ENCODE measurements around the gene ATP4B. TPM values are rescaled to one million over a fixed set of nuclear protein-coding genes. Genes with fewer than 3 reads are reported as not detected.

Gene ATP4B
- total RNA-seq, 1 donor from 2014 or later, result not detected

DNA sequence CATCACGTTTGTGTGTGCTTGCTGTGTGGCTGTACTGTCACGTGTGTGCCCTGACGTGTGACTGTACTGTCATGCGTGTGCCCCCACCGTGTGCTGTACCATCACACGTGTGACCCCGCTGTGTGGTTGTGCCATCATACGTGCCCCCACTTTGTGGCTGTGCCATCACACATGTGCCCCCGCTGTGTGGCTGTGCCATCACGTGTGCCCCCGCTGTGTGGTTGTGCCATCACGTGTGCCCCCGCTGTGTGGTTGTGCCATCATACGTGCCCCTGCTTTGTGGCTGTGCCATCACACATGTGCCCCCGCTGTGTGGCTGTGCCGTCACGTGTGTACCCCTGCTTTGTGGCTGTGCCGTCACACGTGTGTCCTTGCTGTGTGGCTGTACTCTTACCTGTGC is 47.7 kb downstream of the ATP4B start:
- no peak overlapping the region for H3K4me3 ChIP-seq (ENCODE audit: low read depth, low read length)
- TF ChIP-seq, protein P1, sequence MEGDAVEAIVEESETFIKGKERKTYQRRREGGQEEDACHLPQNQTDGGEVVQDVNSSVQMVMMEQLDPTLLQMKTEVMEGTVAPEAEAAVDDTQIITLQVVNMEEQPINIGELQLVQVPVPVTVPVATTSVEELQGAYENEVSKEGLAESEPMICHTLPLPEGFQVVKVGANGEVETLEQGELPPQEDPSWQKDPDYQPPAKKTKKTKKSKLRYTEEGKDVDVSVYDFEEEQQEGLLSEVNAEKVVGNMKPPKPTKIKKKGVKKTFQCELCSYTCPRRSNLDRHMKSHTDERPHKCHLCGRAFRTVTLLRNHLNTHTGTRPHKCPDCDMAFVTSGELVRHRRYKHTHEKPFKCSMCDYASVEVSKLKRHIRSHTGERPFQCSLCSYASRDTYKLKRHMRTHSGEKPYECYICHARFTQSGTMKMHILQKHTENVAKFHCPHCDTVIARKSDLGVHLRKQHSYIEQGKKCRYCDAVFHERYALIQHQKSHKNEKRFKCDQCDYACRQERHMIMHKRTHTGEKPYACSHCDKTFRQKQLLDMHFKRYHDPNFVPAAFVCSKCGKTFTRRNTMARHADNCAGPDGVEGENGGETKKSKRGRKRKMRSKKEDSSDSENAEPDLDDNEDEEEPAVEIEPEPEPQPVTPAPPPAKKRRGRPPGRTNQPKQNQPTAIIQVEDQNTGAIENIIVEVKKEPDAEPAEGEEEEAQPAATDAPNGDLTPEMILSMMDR (conservative IDR thresholded peaks at IDR 0.05; ENCODE audit: low read depth, low read length), result no peak
- no peak for DNase-seq (ENCODE audit: low read depth)

DNA sequence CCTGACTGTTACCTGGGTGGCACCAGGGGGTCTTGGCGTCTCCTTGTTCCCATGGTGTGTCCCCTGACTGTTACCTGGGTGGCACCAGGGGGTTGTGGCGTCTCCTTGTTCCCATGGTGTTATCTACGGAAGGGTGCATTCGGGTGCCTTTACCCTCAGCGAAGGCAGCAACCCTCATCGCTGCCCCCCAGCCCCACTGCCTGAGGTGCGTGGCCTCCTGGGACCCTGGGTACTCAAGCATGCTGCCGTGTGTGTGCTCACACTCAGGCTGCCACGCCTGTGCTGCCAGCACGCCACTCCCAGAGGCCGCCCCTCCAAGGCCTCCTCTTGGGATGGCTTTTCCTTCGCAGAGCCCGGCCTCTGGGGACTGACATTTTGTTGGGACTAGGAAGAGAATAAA is 48.4 kb downstream of the ATP4B start:
- DNase-seq (ENCODE audit: low read depth), result no peak
- no peak overlapping the region for H3K4me3 ChIP-seq (ENCODE audit: low read depth, low read length)
- TF ChIP-seq, protein P1 (conservative IDR thresholded peaks at IDR 0.05; ENCODE audit: low read depth, low read length), result no peak

DNA sequence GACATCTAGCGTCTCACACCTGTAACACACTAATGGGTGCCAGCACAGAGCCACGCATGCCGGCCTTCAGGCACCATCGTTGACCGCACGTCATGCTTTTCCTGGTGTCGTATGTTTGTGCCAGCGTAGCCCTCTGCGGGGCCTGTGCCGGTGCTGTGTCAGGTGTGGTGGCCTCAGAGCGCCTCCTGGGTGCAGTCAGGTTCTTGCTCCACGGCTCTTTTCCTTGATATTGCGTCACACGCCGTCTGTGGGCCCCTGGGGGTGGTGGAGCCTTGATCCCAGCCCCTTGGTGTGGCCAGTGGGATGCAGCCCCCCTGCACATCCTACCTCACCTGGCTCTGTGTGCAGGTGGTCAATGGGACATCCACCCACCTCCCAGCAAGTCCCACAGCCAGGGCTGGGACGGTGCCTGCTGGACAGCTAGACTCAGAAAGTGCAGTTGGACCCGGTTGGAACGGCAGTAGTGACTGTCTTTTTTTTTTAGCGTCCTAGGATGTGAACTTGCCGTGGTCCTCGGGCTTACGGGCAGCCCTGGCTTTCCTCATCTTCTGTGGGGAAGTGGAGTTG is 48.9 kb downstream of the ATP4B start:
- no peak overlapping the region for H3K4me3 ChIP-seq (ENCODE audit: low read depth, low read length)
- TF ChIP-seq, protein P1 (conservative IDR thresholded peaks at IDR 0.05; ENCODE audit: low read depth, low read length), result no peak
- no peak for DNase-seq (ENCODE audit: low read depth)

DNA sequence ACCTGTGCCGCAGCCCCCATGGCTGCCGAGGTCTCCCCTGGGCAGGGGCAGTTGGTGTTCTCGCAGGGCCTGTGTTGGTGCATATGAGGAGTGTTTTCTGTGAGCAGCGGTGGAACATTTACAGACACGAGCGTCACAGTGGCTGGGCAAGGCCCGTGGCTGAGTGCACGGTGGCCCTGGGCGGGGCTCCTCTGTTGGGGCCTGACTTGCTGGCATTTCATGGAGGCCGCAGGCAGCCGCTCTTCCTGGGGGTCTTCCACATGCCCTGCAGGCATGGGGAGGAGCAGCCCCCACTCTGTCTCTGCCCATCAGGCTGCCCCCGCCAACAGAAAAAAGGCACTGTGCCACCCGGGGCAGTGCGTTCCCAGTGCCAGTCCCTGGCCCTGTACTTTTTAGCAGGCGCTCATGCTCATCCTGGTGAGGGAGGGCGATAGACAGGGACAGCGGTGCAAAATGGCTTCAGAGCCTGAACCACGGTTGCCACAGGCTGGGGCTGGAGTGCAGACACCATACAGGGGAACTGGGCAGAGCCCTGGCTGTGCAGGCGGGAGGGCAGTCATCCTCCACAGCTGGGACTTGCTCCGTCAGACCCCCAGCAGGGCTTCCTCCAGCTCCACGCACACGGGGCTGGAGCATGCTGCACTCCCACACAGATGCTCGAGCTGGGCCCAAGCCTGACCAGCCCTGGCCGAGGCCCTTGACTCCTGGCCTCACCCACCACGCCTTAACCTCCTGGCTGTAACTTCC is 49.9 kb downstream of the ATP4B start:
- no peak for DNase-seq (ENCODE audit: low read depth)
- TF ChIP-seq, protein P1 (conservative IDR thresholded peaks at IDR 0.05; ENCODE audit: low read depth, low read length), result no peak
- H3K4me3 ChIP-seq (ENCODE audit: low read depth, low read length), result no peak overlapping the region

DNA sequence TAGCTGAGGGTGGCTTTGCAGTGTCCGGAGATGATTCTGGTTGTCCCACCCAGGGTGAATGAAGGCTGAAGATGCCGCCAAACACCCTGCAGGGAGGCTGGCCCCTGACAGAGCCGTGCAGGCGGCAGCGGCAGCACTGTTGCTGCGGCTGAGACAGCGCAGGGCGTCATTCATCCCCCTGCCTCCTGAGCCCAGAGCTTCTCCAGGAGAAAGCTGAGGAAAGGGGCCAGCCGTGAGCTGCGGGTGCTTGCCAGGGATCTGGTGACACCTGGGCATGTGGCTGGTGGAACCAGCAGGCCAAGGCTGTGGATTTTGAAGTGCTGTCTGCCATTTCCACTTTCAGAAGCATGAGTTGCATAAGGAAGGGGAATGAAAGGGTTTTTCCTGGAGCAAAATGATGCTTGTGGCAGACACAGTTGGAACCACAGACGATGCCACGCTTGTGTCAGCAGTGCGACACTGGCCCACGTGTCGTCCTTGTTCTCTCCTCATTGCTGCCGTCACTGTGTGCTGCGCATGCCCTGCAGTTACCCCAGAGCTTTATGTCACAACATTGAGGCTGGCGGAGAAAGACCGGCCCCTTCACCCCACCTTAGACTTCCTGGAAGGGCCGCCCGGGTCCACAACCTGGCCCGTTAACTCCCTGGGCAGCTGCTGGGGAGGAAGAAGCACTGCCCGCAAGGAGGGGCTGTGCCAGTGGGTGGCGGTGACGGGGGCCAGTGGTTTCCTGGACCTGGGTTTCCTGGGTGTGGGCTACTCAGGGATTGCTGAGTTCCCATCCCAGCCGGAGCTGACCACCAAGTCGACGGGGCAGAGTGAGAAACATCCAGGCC is 50.7 kb downstream of the ATP4B start:
- TF ChIP-seq, protein P1 (conservative IDR thresholded peaks at IDR 0.05; ENCODE audit: low read depth, low read length), result no peak
- DNase-seq (ENCODE audit: low read depth), result no peak
- H3K4me3 ChIP-seq (ENCODE audit: low read depth, low read length), result no peak overlapping the region

DNA sequence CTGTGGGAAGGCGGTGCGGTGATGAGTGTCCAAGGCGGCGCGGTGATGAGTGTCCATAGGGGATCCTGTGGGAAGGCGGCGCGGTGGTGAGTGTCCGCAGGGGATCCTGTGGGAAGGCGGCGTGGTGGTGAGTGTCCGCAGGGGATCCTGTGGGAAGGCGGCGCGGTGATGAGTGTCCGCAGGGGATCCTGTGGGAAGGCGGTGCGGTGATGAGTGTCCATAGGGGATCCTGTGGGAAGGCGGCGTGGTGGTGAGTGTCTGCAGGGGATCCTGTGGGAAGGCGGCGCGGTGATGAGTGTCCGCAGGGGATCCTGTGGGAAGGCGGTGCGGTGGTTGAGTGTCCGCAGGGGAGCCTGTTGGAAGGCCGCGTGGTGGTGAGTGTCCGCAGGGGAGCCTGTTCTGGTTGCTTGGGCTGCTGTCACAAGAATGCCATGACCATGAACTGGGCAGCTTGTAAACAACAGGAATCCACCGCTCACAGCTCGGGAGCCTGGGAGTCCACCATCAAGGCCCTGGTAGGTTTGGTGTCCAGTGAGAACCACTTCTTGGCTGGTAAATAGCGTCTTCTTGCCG is 52.0 kb downstream of the ATP4B start:
- TF ChIP-seq, protein P1 (conservative IDR thresholded peaks at IDR 0.05; ENCODE audit: low read depth, low read length), result no peak
- H3K4me3 ChIP-seq (ENCODE audit: low read depth, low read length), result no peak overlapping the region
- no peak for DNase-seq (ENCODE audit: low read depth)

Measured in epithelial cell of proximal tubule (primary cell).